GM12878 (cell line): Measurements from ENCODE around the gene NDEL1. TPM values are rescaled to one million over a fixed set of nuclear protein-coding genes. Genes with fewer than 3 reads are reported as not detected.

Source experiments
- ATAC-seq: fragments of 200-7000 bp; cut with Tn5 transposase; 3 replicates; pipeline ENCODE4 v1.9.1; 2020; ENCODE audit warnings: mild to moderate bottlenecking, moderate library complexity
- BruUV-seq: library from RNA; stranded (reverse); fragments of 400-500 nt; replicated peaks from 2 replicates; lab custom pipeline; 2021; lab: Mats Ljungman, UMichigan
- CTCF ChIA-PET: fragments of 300-600 bp; sonication (Branson Sonifier 250); formaldehyde crosslinking; extraction: SDS; loops from one replicate; lab custom pipeline; 2021; ENCODE audit warnings: inconsistent platforms; lab: Yijun Ruan, JAX
- POLR2A ChIA-PET: fragments of 350-600 bp; formaldehyde crosslinking; extraction: SDS; loops from one replicate; lab custom pipeline; 2021; ENCODE audit warnings: inconsistent platforms; lab: Charles Lee
- RAD21 ChIA-PET: fragments of 300-600 bp; sonication (Branson Sonifier 250); formaldehyde crosslinking; loops from one replicate; lab custom pipeline; 2023; ENCODE audit warnings: antibody characterized with exemption; ENCODE audit not compliant: unreplicated experiment; lab: Charles Lee
- SMC1A ChIA-PET: fragments of 300-600 bp; sonication (Branson Sonifier 250); formaldehyde crosslinking; loops from one replicate; lab custom pipeline; 2023; ENCODE audit not compliant: unreplicated experiment, uncharacterized antibody; lab: Charles Lee
- DNase-seq: peaks from one replicate; pipeline ENCODE4 v3.0.0-alpha.2; 2011; ENCODE audit warnings: low read depth, low spot score
- FAIRE-seq: peaks from 3 replicates; lab custom pipeline; 2011; peaks lifted over from hg19 to GRCh38; lab: Jason Lieb, UNC
- H2AFZ ChIP-seq: 2 replicates; pipeline ENCODE4 v1.6.0; 2011; ENCODE audit warnings: low read depth, low read length, control low read depth; ENCODE audit not compliant: control insufficient read depth
- H3K27ac ChIP-seq: 2 replicates; pipeline ENCODE4 v1.5.1; 2011; ENCODE audit warnings: control low read depth; ENCODE audit not compliant: control insufficient read depth, insufficient read depth
- H3K27me3 ChIP-seq, 2 experiments: replicated peaks in 1 of 2; 2 replicates each; pipeline versions ENCODE4 v1.6.0 to v1.6.1; 2011; ENCODE audit warnings: low read length in 1 of 2; ENCODE audit not compliant: control insufficient read depth in 2 of 2, insufficient read depth in 2 of 2
- H3K36me3 ChIP-seq, 2 experiments: 2 replicates each; pipeline ENCODE4 v1.5.1; 2011; ENCODE audit warnings: low read length in 1 of 2; ENCODE audit not compliant: control insufficient read depth in 2 of 2, insufficient read depth in 2 of 2
- H3K4me1 ChIP-seq: 2 replicates; pipeline ENCODE4 v1.6.1; 2011; ENCODE audit warnings: mild to moderate bottlenecking, low read length, moderate library complexity, mixed read lengths; ENCODE audit not compliant: control insufficient read depth, insufficient read depth
- H3K4me2 ChIP-seq: 2 replicates; pipeline ENCODE4 v1.6.0; 2011; ENCODE audit warnings: control low read depth; ENCODE audit not compliant: control insufficient read depth, insufficient read depth
- H3K4me3 ChIP-seq: fragments of 200-600 bp; sonication (generic); 2 replicates; pipeline ENCODE4 v1.5.1; 2016
- H3K79me2 ChIP-seq: 2 replicates; pipeline ENCODE4 v1.6.0; 2011; ENCODE audit warnings: low read length; ENCODE audit not compliant: control insufficient read depth, insufficient read depth
- H3K9ac ChIP-seq: 2 replicates; pipeline ENCODE4 v1.8.0; 2011; ENCODE audit warnings: low read length, control low read depth, mixed read lengths; ENCODE audit not compliant: control insufficient read depth, insufficient read depth
- H3K9me3 ChIP-seq: replicated peaks from 3 replicates; pipeline ENCODE4 v1.5.1; 2011; ENCODE audit warnings: mild to moderate bottlenecking, low read length; ENCODE audit not compliant: control insufficient read depth, insufficient read depth
- H4K20me1 ChIP-seq: 2 replicates; pipeline ENCODE4 v1.6.0; 2011; ENCODE audit not compliant: control insufficient read depth, insufficient read depth
- BMI1 ChIP-seq: fragments of 450-650 bp; IDR thresholded peaks from 2 replicates; pipeline ENCODE4 v1.6.1; 2016; ENCODE audit warnings: mild to moderate bottlenecking, moderate library complexity, borderline replicate concordance
- CEBPB ChIP-seq, 2 experiments: fragments of 150-350 bp in 1 of 2; IDR thresholded peaks; 2 replicates each; pipeline ENCODE4 v1.6.1; 2012 to 2014; ENCODE audit warnings: low read depth in 2 of 2, low read length in 2 of 2, borderline replicate concordance in 1 of 2, inconsistent platforms in 1 of 2
- CHD1 ChIP-seq: IDR thresholded peaks from 2 replicates; pipeline ENCODE4 v1.6.1; 2012; ENCODE audit warnings: low read depth, low read length, improper control_type of control experiment
- FOXM1 ChIP-seq: IDR thresholded peaks from 2 replicates; pipeline ENCODE4 v1.6.1; 2012; ENCODE audit warnings: low read depth, mild to moderate bottlenecking, inconsistent platforms, low read length, moderate library complexity
- IKZF2 ChIP-seq, 2 experiments: fragments of 450-650 bp; IDR thresholded peaks; 2 replicates each; pipeline ENCODE4 v1.6.1; 2017; ENCODE audit warnings: mild to moderate bottlenecking in 2 of 2, moderate library complexity in 2 of 2
- RAD21 ChIP-seq: IDR thresholded peaks from 2 replicates; pipeline ENCODE4 v1.6.1; 2011; ENCODE audit warnings: mild to moderate bottlenecking, low read depth, low read length, moderate library complexity; ENCODE audit not compliant: insufficient read depth
- RELA ChIP-seq: fragments of 450-650 bp; IDR thresholded peaks from 2 replicates; pipeline ENCODE4 v1.8.0; 2014; ENCODE audit warnings: borderline replicate concordance; ENCODE audit not compliant: partially characterized antibody
- SPI1 ChIP-seq: IDR thresholded peaks from 2 replicates; pipeline ENCODE4 v1.6.1; 2011; ENCODE audit warnings: low read depth, mild to moderate bottlenecking, low read length, moderate library complexity, borderline replicate concordance; ENCODE audit not compliant: insufficient read depth
- SRF ChIP-seq, 2 experiments: IDR thresholded peaks; 2 replicates each; pipeline ENCODE4 v1.6.1; 2011; ENCODE audit warnings: low read depth in 2 of 2, low read length in 2 of 2, mild to moderate bottlenecking in 1 of 2, moderate library complexity in 1 of 2
- STAT3 ChIP-seq: IDR thresholded peaks from 2 replicates; pipeline ENCODE4 v1.6.1; 2011; ENCODE audit warnings: low read depth, low read length, improper control_type of control experiment
- WGBS: methylation state at CpG from one replicate; pipeline ENCODE4 v1.1.6; 2016; ENCODE audit warnings: low lambda C conversion rate; ENCODE audit not compliant: insufficient replicate concordance, insufficient coverage; ENCODE audit errors: missing lambda C conversion rate; 5-methylcytosine and 5-hydroxymethylcytosine counted together
- in situ Hi-C: fragments of 300-500 bp; cut with MboI; formaldehyde crosslinking; loops from 9 replicates; pipeline ENCODE4 v1.14.3; 2018; ENCODE audit warnings: mixed read lengths
- intact Hi-C: fragments of 100-400 bp; cut with micrococcal nuclease; formaldehyde crosslinking; loops from one replicate; pipeline ENCODE4 v1.14.2; 2022; ENCODE audit not compliant: unreplicated experiment
- polyA plus RNA-seq, 11 experiments: library from polyadenylated mRNA; depleted of rRNA in 4 of 11; unstranded in 6 of 11; stranded (reverse) in 5 of 11; fragments of >200 nt; fragmentation: Nextera tagmentation in 4 of 11; fragmentation: Illumina TruSeq in 1 of 11; extraction: Ambion mirVana in 4 of 11; extraction: Trizol in 1 of 11; gene quantifications; 1 replicate in 1 of 11; 2 replicates in 10 of 11; pipeline versions ENCODE4 v1.2.1 to v1.2.3, GENCODE V29; 2011 to 2016; ENCODE audit warnings: inconsistent platforms in 2 of 11, missing spikeins in 2 of 11, low read depth in 1 of 11
- total RNA-seq, 4 experiments: library from RNA; depleted of rRNA in 3 of 4; stranded (reverse); fragments of >200 nt in 3 of 4; fragmentation: Illumina TruSeq in 1 of 4; extraction: Trizol in 1 of 4; gene quantifications; 2 replicates each; pipeline versions ENCODE4 v1.2.1 to v1.2.3, GENCODE V29; 2013 to 2021
- TF ChIP-seq, protein P1 (sequence below): fragments of 150-350 bp; IDR thresholded peaks from 2 replicates; pipeline ENCODE4 v1.6.1; 2014; ENCODE audit warnings: mild to moderate bottlenecking, low read depth, low read length
- TF ChIP-seq, protein P2 (sequence below): fragments of 150-350 bp; IDR thresholded peaks from 2 replicates; pipeline ENCODE4 v1.6.1; 2016; ENCODE audit warnings: low read depth, low read length

The NDEL1 gene
- total and polyA plus RNA-seq, 10 of the 15 experiments (the other 5 are each of a cell fraction or from before 2014, with no cell fraction given), result 0.72 to 41.5 (median 29.9) TPM

DNA sequence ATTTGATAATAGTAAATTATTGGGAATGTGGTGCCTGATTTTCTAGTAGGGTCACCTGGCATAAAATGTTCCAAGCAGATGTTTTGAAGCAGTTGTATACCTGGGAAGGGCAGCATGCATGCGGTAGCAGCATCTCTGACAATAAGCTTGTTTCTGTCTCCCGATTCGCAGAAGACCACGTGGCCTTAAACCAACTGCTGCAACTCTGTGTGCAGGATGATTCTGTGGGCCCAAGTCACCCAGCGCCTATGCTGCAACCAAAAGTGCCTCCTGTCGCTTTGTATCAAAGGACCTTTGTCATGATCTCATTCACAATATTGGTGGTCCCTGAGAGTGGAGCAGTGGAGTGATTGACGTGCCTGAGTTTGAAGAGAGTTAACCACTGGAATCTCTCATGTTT lies 8.1 kb downstream of the NDEL1 start (continued):
- TF ChIP-seq RELA (no peak), STAT3 (no peak), IKZF2 (IDR thresholded peaks at IDR 0.05) (no peak), CHD1 (no peak), FOXM1 (no peak), BMI1 (no peak), RAD21 (no peak)
- TF ChIP-seq, protein P1, sequence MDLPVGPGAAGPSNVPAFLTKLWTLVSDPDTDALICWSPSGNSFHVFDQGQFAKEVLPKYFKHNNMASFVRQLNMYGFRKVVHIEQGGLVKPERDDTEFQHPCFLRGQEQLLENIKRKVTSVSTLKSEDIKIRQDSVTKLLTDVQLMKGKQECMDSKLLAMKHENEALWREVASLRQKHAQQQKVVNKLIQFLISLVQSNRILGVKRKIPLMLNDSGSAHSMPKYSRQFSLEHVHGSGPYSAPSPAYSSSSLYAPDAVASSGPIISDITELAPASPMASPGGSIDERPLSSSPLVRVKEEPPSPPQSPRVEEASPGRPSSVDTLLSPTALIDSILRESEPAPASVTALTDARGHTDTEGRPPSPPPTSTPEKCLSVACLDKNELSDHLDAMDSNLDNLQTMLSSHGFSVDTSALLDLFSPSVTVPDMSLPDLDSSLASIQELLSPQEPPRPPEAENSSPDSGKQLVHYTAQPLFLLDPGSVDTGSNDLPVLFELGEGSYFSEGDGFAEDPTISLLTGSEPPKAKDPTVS, result no peak

- BruUV-seq, result no TSS peak
- POLR2A ChIA-PET, result no interaction called here
- intact Hi-C loops (no loop called here), in situ Hi-C loops (no loop called here)
- H2AFZ ChIP-seq, result no peak overlapping the region
- H3K79me2 ChIP-seq, result peaks cover 33% of the 10 kb centered on the region
- H3K36me3 ChIP-seq, result peaks cover 2 to 31% of the 10 kb centered on the region in 2 experiments; a peak in 3 of 4 replicates
- CTCF ChIA-PET, result interaction anchor here (1.5 kb wide), 1 partner anchor 68 kb away, joined by 3 read pairs; the partner anchor contains the start of gene KRABD2
- 0 out of 2 replicates have a peak, but pooled peaks cover 2% of the 10 kb centered on the region for H4K20me1 ChIP-seq
- WGBS, result 89% methylated on average over 4 of the region's 4 CpGs
- SMC1A ChIA-PET, result no interaction called here
- peaks cover 2% of the 10 kb centered on the region; the same call in 1 of the 2 replicates for H3K4me1 ChIP-seq
- ATAC-seq, result no peak
- no peak for DNase-seq
- H3K27me3 ChIP-seq, result no peaks in the 10 kb centered on the region
- no peak overlapping the region for H3K27ac ChIP-seq
- H3K9ac ChIP-seq, result no peak overlapping the region
- no peak for TF ChIP-seq BMI1
- no peak for TF ChIP-seq RAD21
- no peak for TF ChIP-seq SRF (IDR thresholded peaks at IDR 0.05; ENCODE audit: low read depth in 2 of 2, low read length in 2 of 2)
- TF ChIP-seq, protein P1, result no peak
- TF ChIP-seq, protein P2, sequence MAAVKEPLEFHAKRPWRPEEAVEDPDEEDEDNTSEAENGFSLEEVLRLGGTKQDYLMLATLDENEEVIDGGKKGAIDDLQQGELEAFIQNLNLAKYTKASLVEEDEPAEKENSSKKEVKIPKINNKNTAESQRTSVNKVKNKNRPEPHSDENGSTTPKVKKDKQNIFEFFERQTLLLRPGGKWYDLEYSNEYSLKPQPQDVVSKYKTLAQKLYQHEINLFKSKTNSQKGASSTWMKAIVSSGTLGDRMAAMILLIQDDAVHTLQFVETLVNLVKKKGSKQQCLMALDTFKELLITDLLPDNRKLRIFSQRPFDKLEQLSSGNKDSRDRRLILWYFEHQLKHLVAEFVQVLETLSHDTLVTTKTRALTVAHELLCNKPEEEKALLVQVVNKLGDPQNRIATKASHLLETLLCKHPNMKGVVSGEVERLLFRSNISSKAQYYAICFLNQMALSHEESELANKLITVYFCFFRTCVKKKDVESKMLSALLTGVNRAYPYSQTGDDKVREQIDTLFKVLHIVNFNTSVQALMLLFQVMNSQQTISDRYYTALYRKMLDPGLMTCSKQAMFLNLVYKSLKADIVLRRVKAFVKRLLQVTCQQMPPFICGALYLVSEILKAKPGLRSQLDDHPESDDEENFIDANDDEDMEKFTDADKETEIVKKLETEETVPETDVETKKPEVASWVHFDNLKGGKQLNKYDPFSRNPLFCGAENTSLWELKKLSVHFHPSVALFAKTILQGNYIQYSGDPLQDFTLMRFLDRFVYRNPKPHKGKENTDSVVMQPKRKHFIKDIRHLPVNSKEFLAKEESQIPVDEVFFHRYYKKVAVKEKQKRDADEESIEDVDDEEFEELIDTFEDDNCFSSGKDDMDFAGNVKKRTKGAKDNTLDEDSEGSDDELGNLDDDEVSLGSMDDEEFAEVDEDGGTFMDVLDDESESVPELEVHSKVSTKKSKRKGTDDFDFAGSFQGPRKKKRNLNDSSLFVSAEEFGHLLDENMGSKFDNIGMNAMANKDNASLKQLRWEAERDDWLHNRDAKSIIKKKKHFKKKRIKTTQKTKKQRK, result no peak
- no peak for TF ChIP-seq CEBPB (IDR thresholded peaks at IDR 0.05; ENCODE audit: borderline replicate concordance in 1 of 2, low read depth in 2 of 2, low read length in 2 of 2)
- no peak for TF ChIP-seq SPI1
- RAD21 ChIA-PET, result no interaction called here
- no peaks in the 10 kb centered on the region for H3K9me3 ChIP-seq
- no peak overlapping the region for H3K4me2 ChIP-seq
- FAIRE-seq, result no peak
- H3K4me3 ChIP-seq, result no peak overlapping the region
Measured at GRCh38 chr17:8444494-8444893, 8.8 kb downstream of the NDEL1 start.
